Endometrial microvascular endothelial cells (primary cell): ENCODE data around the gene PKP3. TPM values are rescaled to one million over a fixed set of nuclear protein-coding genes. Genes with fewer than 3 reads are reported as not detected.
"Not testable (repeated sequence)": the region's sequence is repeated elsewhere in the genome, so short reads cannot be mapped to it uniquely, and the experiment has no call there.

Experiments
- in situ Hi-C: cut with HindIII; loops from 2 replicates; pipeline ENCODE4 v1.10.0; 2017; ENCODE audit warnings: low sequenced_read_pairs, low pct_unique_long_range_greater_than_20kb; ENCODE audit errors: inconsistent ontology term
- total RNA-seq: library from RNA; depleted of rRNA; stranded (reverse); fragments of >200 nt; gene quantifications from one replicate; pipeline ENCODE4 v1.2.3, GENCODE V29; 2015; ENCODE audit errors: inconsistent ontology term

The PKP3 gene
- total RNA-seq, 1 donor from 2014 or later: not detected

DNA sequence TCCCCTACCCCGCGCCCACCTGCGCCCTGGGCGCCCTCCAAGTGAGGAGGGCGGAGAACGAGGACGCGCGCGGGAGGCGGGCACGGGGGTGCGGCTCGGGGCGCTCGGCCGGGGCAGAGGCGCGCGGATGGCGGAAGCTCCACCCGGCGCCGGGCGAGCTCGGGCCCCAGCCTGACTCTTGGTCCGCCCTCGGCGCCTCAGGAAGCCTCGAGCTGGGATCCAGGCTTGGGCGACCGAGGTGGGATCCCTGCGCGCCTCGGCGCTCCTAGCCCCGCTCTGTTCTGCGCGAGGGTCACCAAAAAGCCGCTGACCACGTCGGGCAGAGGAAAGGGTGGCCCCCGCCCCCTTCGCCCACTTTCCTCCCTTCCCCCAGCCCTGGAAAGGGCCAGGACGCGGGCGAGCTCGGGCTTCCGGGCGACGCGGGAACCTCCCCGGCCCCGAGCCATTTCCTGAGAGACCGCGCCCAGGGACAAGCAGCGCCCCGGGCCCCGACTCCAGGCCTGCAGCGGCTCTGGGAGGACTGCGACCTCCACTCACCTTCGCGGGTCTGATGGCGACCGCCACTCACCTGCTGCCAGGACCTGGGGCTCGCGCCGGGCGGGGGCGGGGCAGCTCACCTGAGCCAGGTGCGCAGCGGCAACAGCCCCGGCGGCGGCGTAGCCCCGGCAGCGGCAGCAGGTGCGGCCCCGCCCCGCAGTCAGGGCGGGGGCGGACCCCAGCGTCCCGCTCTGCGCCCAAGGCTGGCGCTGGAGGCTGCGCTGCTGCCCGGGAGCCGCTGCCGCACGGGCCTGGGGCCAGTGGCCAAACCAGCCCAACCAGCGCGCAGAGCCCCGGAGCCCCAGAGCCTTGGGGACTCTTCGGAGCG is 23.0 kb downstream of the PKP3 start:
- in situ Hi-C loops: no loop called here

DNA sequence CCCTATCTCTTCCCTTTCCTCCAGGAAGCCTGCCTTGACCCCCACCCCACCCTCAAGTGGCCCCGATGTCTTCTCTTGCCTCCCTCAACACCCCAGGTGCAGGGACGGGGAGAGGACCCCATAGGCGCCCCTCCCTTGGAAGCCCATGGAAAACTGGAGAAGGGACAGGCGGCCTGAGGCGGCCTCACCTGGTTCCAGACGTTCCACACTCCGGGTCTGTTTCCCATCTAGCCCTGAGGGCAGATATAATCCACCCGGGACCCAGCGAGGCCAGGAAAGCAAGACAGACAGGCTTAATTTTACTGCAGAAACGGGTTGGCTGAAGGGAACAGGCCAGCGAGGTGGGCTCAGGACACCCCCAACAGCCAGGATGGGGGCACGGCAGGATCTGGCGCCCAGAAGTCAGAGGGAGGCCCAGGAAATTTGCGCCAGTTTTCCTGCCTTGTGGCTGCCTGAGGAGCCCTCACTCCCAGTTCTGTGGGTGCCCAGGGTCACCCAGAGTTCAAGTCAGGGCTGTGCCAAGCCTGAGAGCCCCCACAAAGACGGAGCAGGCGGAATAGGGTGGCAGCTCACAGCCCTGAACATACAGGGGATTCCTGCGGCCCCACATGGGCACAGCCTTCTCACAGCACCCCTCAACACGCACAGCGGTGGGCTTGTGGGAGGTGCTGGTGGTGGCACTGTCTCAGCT is 23.8 kb downstream of the PKP3 start:
- in situ Hi-C loops: no loop called here

DNA sequence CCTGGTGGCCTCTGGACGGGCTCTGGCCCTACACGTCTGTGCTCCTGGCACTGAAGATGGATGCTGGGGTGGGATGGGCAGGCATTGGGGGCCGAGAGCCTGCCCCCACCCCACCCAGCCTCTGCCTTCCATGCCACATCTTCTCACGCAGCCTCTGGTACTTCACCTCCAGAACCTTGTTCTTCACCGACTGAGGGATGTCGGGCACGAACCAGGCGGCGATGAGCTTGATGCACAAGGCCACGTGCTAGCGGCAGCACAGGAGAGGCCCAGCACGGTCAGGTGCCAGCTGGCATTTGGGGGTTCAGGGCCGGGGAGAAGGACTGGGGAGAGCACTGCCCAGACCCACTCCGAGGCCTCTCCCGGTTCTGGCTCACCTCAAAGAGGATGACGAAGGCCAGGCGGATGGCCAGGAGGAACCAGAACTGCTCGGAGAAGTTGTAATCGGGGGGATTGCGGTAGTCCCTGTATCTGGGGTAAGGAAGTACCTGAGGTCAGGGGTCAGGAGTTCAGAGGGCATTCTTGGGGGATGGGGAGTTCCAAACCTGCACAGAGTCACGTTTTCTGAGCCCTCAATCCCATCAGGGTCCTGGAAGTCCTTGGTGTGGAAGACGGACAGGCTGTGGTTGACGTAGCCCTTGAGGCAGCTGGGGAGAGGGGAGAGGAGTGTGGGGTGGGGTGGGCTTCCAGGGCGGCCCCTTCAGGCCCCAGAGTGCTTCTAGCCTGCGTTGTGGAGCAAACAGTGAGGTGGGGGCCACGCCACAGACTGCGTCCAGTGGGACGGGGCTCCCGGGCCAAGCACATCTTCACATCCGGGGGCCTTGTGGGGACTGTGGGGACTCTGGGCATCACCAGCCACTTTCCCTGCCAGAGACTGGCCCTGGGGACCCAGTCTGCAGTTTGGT is 24.6 kb downstream of the PKP3 start:
- in situ Hi-C loops: no loop called here

DNA sequence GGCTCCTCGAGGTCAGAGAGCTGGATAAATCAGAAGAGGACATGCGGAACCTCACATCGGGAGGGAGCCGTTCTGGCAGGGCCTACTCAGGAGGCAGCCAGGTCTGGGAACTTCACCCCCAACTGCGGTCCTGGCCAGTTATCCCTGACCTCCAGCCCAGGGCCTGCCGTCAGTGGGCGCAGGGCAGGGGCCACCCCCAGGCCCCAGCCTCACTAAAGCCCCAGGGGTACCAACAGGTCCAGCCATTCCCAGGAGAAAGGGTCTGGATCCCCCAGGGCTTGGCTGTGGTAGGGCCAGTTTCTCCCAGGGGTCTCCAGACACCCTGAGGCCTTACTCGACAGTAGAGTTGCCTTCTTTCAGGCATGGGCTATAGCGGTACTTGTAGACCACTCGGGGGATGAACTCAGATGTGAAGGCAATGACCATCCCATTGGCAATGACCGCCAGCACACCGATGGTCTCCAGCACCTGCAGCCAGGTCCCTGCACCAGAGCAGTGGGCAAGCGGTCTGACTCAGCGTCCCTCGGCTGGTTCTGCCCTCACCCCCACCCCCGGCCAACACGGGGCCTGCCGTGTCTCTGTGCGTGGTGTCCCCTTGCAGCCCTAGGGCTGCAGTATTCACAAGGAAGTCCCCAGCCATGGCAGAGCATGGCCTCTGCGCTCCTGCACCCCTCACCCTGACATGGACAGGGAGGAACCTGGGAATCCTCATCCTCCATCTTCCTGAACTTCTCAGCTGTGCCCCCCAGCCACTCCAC is 25.4 kb downstream of the PKP3 start:
- in situ Hi-C loops: no loop called here

DNA sequence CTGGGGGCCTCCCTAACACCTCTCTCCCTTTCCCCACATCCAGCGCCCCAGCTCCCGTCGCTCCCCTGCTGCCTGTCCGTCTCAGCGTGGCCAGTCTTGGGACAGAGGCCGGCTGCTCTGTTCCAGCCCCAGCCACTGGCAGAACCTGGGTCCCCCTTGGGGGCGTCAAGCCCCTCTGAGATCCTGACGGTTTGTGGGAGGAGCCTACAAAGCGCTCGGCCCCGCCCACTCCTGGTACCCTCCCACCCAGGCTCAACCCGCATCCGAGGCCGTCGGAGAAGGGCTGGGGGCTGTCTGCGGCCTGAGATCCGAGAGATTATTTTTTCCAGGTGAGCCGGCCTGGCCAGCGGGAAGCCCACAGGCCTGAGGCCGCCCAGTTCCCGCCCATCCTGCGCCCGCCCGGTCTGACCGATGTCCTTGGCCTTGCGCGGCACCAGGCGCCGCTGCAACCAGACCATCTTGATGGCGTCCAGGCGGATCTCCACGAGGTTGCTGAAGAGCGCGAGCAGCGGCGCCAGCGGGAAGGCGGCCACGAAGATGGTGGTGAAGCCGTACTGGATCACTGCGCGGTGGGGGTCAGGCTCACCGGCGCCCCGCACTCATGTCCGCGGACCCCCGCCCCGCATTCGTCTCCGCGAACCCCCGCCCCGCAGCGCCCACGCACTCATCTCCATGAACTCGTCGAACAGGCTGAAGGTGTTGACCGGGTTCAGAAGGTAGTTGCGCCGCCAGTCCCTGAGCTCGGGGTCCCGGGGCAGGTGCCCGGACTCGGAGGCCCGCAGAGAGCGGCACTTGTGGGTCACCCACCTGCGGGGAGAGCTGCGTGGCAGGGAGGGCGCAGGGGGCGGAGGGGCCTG is 26.3 kb downstream of the PKP3 start:
- in situ Hi-C loops: no loop called here

DNA sequence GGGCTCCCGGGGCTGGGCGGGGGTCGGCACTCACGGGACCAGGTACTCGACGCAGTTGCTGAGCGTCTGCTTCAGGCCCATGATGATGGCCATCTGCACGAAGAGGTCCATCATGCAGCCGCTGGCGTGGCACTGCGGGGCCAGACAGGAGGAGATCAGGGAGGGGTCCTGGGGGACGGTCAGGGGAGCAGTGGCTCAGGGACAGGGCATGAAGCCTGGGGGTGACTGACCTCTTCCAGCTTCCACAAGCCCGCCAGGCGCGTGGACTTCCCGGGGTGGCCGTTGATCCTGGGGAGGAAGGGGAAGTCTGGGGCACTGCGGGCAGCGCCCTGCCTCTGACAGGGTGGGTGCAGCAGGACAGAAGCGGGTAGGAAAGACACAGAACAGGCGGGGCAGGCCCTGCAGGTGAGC is 26.9 kb downstream of the PKP3 start:
- in situ Hi-C loops: no loop called here

DNA sequence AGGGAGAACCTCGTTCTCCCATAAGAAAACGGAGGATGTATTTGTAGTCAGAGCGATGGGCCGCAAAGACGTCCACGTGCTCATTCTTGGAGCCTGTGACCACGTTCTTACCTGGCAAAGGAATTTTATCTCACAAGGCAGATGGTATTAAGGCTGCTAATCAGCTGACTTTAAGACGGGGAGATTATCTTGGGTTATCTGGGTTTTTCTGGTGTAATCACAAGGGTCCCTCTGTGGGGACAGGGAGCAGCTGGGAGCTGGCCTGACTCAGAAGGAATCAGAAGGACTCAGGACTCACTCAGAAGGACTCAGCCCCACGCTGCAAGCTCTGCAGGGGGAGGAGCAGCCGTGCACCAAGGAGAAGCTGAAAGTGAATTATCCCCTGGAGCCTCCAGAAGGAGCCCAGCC is 28.2 kb downstream of the PKP3 start:
- in situ Hi-C loops: no loop called here

DNA sequence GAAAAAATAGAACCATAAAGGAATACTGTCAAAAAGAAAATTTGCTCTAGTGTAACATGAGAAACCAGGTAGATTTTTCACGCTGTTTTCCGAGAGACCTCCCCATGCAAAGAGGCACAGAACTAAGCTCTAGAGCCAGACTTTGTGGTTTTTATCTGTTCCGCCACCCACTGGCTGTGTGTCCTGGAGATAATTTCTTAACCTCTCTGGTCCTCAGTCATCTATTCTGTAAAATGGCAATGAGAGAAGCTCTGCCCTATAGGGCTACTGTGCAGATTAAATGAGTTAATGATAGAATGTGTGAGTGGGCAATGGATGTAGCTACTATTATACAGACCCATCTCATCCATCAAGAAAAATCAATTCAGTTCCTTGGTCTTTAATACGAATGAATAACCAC is 30.2 kb downstream of the PKP3 start:
- in situ Hi-C loops: no loop called here

DNA sequence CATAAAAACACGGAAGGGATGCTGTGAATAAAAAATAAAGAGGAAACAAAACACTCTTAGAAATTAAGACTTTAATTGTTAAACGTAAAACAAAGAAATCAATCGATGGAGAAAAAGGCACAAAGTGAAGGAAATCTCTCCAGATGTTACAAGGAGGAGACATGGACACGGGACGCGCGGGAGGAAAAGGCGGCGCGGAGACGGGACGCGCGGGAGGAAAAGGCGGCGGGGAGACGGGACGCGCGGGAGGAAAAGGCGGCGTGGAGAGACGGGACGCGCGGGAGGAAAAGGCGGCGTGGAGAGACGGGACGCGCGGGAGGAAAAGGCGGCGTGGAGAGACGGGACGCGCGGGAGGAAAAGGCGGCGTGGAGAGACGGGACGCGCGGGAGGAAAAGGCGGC is 30.8 kb downstream of the PKP3 start:
- in situ Hi-C loops: not testable (repeated sequence)

DNA sequence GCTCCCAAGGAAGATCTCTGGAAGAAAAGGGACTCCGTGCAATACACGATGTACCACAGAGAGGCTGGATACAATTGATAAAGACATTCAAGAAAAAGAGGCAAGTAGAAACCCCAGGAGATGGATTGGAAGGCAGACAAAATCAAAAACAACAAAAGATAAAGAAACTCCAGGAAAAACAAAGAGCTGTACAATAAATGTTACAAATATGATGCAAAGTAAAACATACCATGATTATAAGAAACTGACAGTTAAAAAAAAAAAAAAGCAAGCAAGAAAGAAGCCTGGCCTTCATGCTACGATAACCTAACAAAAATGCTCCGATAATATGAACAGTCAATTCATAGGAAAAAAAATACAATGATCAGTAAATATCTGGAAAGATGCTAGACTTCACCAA is 31.3 kb downstream of the PKP3 start:
- in situ Hi-C loops: no loop called here

DNA sequence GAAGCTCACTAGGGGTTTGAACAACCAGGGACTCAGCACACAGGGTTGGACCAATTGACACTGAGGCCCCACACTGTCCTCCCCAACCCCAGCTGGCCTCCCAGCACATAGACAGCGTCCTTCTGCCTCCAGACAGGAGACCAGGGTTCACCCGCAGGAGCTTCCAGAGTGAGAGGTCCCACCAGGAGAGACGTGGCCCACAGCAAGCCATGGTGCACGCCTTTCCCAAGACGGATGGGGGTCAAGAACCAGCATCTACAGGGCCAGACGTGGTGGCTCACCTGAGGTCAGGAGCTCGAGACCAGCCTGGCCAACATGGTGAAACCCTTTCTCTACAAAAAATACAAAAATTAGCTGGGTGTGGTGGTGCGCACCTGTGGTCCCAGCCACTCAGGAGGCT is 32.8 kb downstream of the PKP3 start:
- in situ Hi-C loops: no loop called here

DNA sequence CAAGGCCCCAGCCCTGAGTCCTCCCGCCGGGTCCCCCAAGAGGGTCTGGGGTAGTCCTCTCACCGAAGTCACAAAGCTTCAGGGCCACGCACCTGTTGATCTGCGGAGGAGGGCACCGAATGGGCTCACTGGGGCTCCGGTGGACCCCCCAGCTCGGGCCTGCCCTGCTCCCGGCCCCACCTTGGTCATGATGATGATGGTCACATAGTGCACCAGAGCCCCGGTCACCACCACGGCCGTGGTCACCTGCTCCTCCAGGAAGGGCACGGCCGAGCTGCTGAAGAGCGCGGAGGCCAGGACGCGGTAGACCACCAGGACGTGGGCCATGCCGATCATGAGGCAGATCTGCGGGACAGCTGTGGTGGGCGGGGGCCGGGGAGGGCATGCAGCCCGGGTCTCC is 34.3 kb downstream of the PKP3 start:
- in situ Hi-C loops: no loop called here

DNA sequence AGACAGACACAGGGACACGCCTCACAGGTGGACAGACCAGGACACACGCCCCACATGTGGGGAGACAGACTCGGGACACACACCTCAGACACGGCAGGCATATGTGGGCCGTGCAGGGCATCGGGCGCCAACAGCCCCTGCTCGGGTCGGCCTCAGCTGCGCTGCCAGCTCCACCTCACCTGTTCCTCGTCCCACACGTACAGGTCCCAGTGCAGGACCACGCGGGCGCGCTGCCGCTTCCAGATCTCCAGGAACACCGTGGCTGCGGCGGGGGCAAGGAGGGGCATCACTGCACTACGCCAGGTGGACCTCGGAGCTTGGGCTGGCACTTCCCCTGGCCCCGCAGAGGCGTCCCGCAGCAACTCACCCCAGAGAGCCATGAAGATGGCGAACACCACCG is 35.4 kb downstream of the PKP3 start:
- in situ Hi-C loops: no loop called here

DNA sequence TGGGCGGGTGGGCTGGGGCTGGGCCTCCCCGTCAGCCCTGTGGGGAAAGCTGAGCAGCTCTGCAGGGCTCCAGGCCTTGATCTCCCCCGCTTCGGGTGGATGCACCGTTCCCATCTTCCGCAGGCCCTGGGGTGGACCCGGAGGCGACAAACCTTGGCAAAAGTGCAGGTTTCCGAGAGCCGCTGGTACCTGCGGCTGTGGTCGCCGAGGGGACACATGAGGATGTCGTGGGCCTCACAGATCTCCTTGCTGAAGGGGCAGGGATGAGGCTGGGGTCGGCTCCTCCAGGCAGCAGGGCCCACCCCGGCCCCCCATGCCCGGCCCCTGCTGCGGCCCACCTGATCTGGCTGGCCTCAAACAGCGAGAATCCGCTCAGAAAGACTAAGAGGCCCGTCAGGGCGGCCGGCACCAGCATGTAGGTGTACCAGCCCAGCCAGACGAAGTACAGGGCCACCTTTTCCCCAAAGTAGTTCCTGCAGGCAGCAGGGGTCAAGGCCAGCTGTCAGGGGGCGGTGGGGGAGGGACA is 36.0 kb downstream of the PKP3 start:
- in situ Hi-C loops: no loop called here

DNA sequence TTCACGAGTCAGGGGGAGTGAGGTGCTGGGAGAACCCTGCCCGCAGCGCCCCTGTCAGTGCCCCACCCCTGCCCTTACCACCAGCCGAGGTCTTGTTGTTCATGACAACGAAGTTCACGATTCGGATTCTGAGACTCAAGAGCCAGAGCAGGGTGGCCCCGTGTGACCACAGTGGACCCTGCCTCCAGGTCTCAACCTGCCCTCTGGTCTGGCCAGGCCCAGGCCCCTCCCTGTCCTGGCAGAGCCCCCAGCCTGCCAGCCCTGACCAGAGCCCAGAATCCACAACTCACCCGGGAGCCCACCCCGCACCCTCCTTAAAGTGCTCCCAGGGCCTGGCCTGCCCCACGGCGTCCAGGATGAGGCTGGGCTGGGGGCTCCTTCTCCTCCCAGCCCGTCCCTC is 37.9 kb downstream of the PKP3 start:
- in situ Hi-C loops: no loop called here

DNA sequence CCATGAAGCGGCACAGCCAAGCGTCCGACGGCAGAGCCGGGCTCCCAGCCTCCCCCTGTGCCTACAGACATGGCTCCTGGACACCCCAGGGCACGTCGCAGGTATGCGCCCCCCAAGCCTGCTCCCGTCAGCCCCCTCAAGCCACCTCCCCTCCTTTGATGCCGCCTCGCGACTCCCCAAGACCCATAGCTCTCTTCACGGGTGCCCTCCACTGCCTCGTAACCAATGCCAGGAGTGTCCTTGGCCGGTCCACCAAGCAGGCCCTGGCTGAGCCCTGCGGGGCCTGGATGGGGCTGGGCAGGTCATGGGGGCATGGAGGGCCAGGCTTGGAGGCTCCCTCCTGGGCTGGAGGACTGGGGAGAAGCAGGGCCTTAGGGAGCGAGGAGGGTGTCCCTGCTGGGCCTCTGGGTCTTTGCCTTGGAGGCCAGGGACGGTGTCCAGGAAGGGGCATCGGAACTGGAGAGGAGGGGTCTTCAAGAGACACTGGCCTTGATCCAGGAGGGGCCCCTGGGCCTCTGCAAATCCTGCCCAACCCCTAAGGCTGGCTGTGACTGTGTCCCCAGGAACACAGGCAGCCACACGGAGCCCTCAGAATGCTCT is 38.6 kb downstream of the PKP3 start:
- in situ Hi-C loops: no loop called here

DNA sequence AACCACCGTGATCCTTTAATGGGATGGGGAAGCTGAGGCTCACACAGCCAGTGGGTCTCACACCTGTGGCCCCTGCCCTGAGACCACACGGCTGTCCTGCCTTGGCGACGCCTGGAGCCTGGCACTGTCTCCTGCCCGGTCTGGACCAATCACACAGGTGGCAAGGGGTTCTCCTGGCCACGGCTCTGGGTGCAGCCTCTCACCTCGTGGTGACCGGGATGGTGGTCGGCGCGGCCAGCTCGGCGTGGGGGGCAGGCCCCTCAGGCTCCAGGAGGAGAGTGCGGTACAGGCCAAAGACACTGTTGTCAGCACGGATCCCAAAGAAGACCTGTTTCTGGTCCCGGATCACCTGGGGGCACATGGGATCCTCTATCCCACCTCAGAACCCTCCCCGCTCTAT is 39.1 kb downstream of the PKP3 start:
- in situ Hi-C loops: no loop called here
